ENCODE data around the gene ZNF496. TPM values are rescaled to one million over a fixed set of nuclear protein-coding genes. Genes with fewer than 3 reads are reported as not detected.

ZNF496 gene
- total and polyA plus RNA-seq, 9 donors = 19.3 to 53.8 (median 40.0) TPM

GRCh38 chr1:247324923-247325322 lies 6.7 kb downstream of the ZNF496 start:
- Histone ChIP-seq H3K27ac (no peak overlapping the region), H3K36me3 (no peaks in the 10 kb centered on the region), H3K9me3 (no peaks in the 10 kb centered on the region), H3K4me3 (no peak overlapping the region), H3K27me3 (no peaks in the 10 kb centered on the region), H3K4me1 (ENCODE audit: insufficient read depth) (peaks cover under 1% of the 10 kb centered on the region)
- TF ChIP-seq EP300 (IDR thresholded peaks at IDR 0.05) (no peak), POLR2A (IDR thresholded peaks at IDR 0.05) (no peak), CTCF (IDR thresholded peaks at IDR 0.05) (no peak)
- no peak for DNase-seq
- intact Hi-C loops (cut with DNase I) = no loop called here
- 76 to 83% (median 82%) methylated on average over 2 of the region's 2 CpGs for WGBS, 3 donors

- Histone ChIP-seq H3K4me3 (no peak overlapping the region), H3K27me3 (no peaks in the 10 kb centered on the region), H3K36me3 (no peaks in the 10 kb centered on the region), H3K27ac (no peak overlapping the region), H3K9me3 (no peaks in the 10 kb centered on the region), H3K4me1 (ENCODE audit: insufficient read depth) (no peaks in the 10 kb centered on the region)
- WGBS, 3 donors = 83 to 95% (median 92%) methylated on average over 1 of the region's 1 CpG
- intact Hi-C loops (cut with DNase I) = no loop called here
- TF ChIP-seq EP300 (IDR thresholded peaks at IDR 0.05) (no peak), POLR2A (IDR thresholded peaks at IDR 0.05) (no peak), CTCF (IDR thresholded peaks at IDR 0.05) (no peak)
- no peak for DNase-seq
These were observed 7.4 kb downstream of the ZNF496 start for GRCh38 chr1:247324204-247324787.

GRCh38 chr1:247322849-247323586 lies 8.6 kb downstream of the ZNF496 start:
- WGBS, 3 donors = 79 to 83% (median 82%) methylated on average over 12 of the region's 12 CpGs
- Histone ChIP-seq H3K4me3 (no peak overlapping the region), H3K4me1 (ENCODE audit: insufficient read depth) (no peaks in the 10 kb centered on the region), H3K27me3 (no peaks in the 10 kb centered on the region), H3K36me3 (no peaks in the 10 kb centered on the region), H3K9me3 (no peaks in the 10 kb centered on the region), H3K27ac (no peak overlapping the region)
- TF ChIP-seq POLR2A (IDR thresholded peaks at IDR 0.05) (no peak), CTCF (IDR thresholded peaks at IDR 0.05) (no peak), EP300 (IDR thresholded peaks at IDR 0.05) (no peak)
- intact Hi-C loops (cut with DNase I) = no loop called here
- no peak for DNase-seq

- no peak for DNase-seq
- intact Hi-C loops (cut with DNase I) = no loop called here
- no peaks in the 10 kb centered on the region for H3K4me1 ChIP-seq (ENCODE audit: insufficient read depth)
- TF ChIP-seq POLR2A (IDR thresholded peaks at IDR 0.05) (no peak), CTCF (IDR thresholded peaks at IDR 0.05) (no peak)
- no peak overlapping the region for H3K4me3 ChIP-seq
- WGBS, 3 donors = 85 to 91% (median 85%) methylated on average over 7 of the region's 7 CpGs
- no peaks in the 10 kb centered on the region for H3K27me3 ChIP-seq
- H3K9me3 ChIP-seq = no peaks in the 10 kb centered on the region
- no peak overlapping the region for H3K27ac ChIP-seq
- no peaks in the 10 kb centered on the region for H3K36me3 ChIP-seq
These were observed 9.2 kb downstream of the ZNF496 start for GRCh38 chr1:247322442-247322841.
